ENCODE results near the gene PBX2. TPM values are rescaled to one million over a fixed set of nuclear protein-coding genes. Genes with fewer than 3 reads are reported as not detected.

Gene PBX2
- total and polyA plus RNA-seq, 4 donors, result 11.5 to 91.2 (median 65.0) TPM

DNA sequence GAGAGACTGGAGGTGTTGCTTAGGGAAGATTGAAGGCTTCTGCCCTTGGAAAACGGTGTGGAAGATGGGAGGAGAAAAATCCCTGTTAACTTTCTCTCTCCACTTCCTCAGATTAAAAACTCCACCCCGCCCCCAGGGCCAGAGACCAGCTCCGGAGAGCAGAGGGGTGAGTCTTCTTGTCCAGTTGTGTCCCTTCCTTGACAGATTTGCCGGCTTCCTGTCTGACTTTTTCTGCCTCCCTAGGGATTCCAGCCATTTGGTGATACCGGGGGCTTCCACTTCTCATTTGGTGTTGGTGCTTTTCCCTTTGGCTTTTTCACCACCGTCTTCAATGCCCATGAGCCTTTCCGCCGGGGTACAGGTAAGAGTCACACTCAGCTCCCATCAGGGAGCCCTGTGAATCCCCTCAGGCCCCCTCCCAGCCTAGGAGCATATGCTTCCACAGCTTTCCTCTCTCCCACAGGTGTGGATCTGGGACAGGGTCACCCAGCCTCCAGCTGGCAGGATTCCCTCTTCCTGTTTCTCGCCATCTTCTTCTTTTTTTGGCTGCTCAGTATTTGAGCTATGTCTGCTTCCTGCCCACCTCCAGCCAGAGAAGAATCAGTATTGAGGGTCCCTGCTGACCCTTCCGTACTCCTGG lies 10.1 kb downstream of the PBX2 start:
- ATAC-seq (ENCODE audit: low FRiP score), result no peak
- Histone ChIP-seq H3K9me3 (ENCODE audit: control insufficient read depth, low read length) (no peaks in the 10 kb centered on the region), H3K4me1 (ENCODE audit: control insufficient read depth in 1 of 2, insufficient read depth in 2 of 2, low read length in 2 of 2) (peaks cover 0 to 2% of the 10 kb centered on the region in 2 donors), H3K27ac (ENCODE audit: low read depth in 1 of 2, low read length in 2 of 2) (no peak overlapping the region), H3K4me3 (ENCODE audit: low read length in 2 of 2) (no peak overlapping the region), H3K36me3 (ENCODE audit: control insufficient read depth in 1 of 2, insufficient read depth in 2 of 2, low read length in 1 of 2) (no peaks in the 10 kb centered on the region), H3K27me3 (ENCODE audit: control insufficient read depth in 1 of 2, insufficient read depth in 2 of 2, low read length in 1 of 2) (no peaks in the 10 kb centered on the region)
- 73 to 81% methylated on average over 10 of the region's 10 CpGs for WGBS, 2 donors
- intact Hi-C loops (cut with DNase I), result loop anchor here in 1 of 2 donors (5.0 to 10.0 kb wide), 4 partner anchors 205 to 638 kb away; partner anchors contain the start of genes DDX39B, DXO and ZBTB12
- DNase-seq, result peak; percentile 41 to 69

GRCh38 chr6:32178547-32179440 lies 11.2 kb downstream of the PBX2 start:
- no peaks in the 10 kb centered on the region for H3K36me3 ChIP-seq (ENCODE audit: control insufficient read depth in 1 of 2, insufficient read depth in 2 of 2, low read length in 1 of 2)
- DNase-seq, result no peak
- peaks cover 0 to 2% of the 10 kb centered on the region in 2 donors for H3K4me1 ChIP-seq (ENCODE audit: control insufficient read depth in 1 of 2, insufficient read depth in 2 of 2, low read length in 2 of 2)
- no peaks in the 10 kb centered on the region for H3K9me3 ChIP-seq (ENCODE audit: control insufficient read depth, low read length)
- intact Hi-C loops (cut with DNase I), result loop anchor here in 1 of 2 donors (1.0 to 10.0 kb wide), 5 partner anchors 48 to 636 kb away; partner anchors contain the start of genes DDX39B, DXO, FKBPL and ZBTB12
- H3K4me3 ChIP-seq (ENCODE audit: low read length in 2 of 2), result peak overlapping the region; percentile 45 to 54
- H3K27me3 ChIP-seq (ENCODE audit: control insufficient read depth in 1 of 2, insufficient read depth in 2 of 2, low read length in 1 of 2), result no peaks in the 10 kb centered on the region
- 3 to 4% methylated on average over 24 of the region's 24 CpGs for WGBS, 2 donors
- no peak for ATAC-seq (ENCODE audit: low FRiP score)
- peak overlapping the region in 1 of 2 donors; percentile 49 for H3K27ac ChIP-seq (ENCODE audit: low read depth in 1 of 2, low read length in 2 of 2)

- Histone ChIP-seq H3K27ac (ENCODE audit: low read depth in 1 of 2, low read length in 2 of 2) (peak within 1 kb of the TSS; percentile 95), H3K27me3 (ENCODE audit: control insufficient read depth in 1 of 2, insufficient read depth in 2 of 2, low read length in 1 of 2) (no peaks in the 10 kb centered on the region), H3K4me3 (ENCODE audit: low read length in 2 of 2) (peak within 1 kb of the TSS; percentile 45 to 54), H3K36me3 (ENCODE audit: control insufficient read depth in 1 of 2, insufficient read depth in 2 of 2, low read length in 1 of 2) (no peaks in the 10 kb centered on the region), H3K9me3 (ENCODE audit: control insufficient read depth, low read length) (no peaks in the 10 kb centered on the region), H3K4me1 (ENCODE audit: control insufficient read depth in 1 of 2, insufficient read depth in 2 of 2, low read length in 2 of 2) (peaks cover 0 to 2% of the 10 kb centered on the region in 2 donors)
- intact Hi-C loops (cut with DNase I), result loop anchor here in 1 of 2 donors (1.0 to 10.0 kb wide), 6 partner anchors 23 to 636 kb away; partner anchors contain the start of genes DDX39B, DXO, FKBPL and PPT2
- ATAC-seq (ENCODE audit: low FRiP score) (peak; percentile 93), DNase-seq (peak; percentile 95 to 98)
- 0% methylated on average over 33 of the region's 33 CpGs for WGBS, 2 donors
Measured at GRCh38 chr6:32177788-32178546, 12.0 kb downstream of the PBX2 start, which contains the start of gene RNF5. Gene RNF5, plus strand, starts transcription at chr6:32178405. Its CDS starts 107 bp downstream, at chr6:32178512.

DNA sequence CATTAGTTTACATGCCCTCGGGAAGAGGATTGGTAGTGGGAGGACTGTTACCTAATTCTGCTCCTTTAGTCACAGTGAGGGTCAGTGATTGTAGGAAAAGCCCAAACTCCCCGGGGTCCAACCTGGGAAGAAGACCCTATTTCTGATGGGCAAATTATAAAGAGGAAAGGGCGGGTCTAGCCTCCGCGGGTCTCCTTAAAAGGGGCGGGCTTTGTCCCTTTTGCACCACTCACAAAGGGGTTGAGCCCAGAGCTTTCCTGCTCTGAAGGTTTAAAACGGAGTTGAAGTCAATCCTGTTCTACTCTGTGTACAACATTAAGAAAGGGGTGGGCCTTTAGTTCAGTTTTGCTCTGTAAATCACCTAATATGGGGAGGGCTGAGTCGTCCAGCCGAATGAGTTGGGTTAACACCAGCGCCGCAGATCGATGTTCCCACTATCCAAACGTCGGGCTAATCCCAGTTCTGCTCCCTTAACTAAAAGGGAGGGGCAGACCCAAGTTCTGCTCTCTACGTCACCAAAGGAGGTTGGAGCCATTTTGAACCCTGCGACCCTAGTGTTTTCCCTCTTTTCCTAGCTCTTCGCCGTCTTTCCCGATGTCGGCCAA lies 12.7 kb downstream of the PBX2 start:
- Histone ChIP-seq H3K27ac (ENCODE audit: low read depth in 1 of 2, low read length in 2 of 2) (peak overlapping the region; percentile 95), H3K4me3 (ENCODE audit: low read length in 2 of 2) (peak overlapping the region; percentile 44 to 45), H3K4me1 (ENCODE audit: control insufficient read depth in 1 of 2, insufficient read depth in 2 of 2, low read length in 2 of 2) (peaks cover 0 to 2% of the 10 kb centered on the region in 2 donors), H3K27me3 (ENCODE audit: control insufficient read depth in 1 of 2, insufficient read depth in 2 of 2, low read length in 1 of 2) (no peaks in the 10 kb centered on the region), H3K9me3 (ENCODE audit: control insufficient read depth, low read length) (no peaks in the 10 kb centered on the region), H3K36me3 (ENCODE audit: control insufficient read depth in 1 of 2, insufficient read depth in 2 of 2, low read length in 1 of 2) (no peaks in the 10 kb centered on the region)
- ATAC-seq (ENCODE audit: low FRiP score) (peak; percentile 45), DNase-seq (no peak)
- WGBS, 2 donors, result 0 to 1% methylated on average over 20 of the region's 20 CpGs
- intact Hi-C loops (cut with DNase I), result loop anchor here in 1 of 2 donors (2.0 to 10.0 kb wide), 5 partner anchors 22 to 635 kb away; partner anchors contain the start of genes DDX39B, DXO, PPT2 and ZBTB12

- Histone ChIP-seq H3K27me3 (ENCODE audit: control insufficient read depth in 1 of 2, insufficient read depth in 2 of 2, low read length in 1 of 2) (no peaks in the 10 kb centered on the region), H3K36me3 (ENCODE audit: control insufficient read depth in 1 of 2, insufficient read depth in 2 of 2, low read length in 1 of 2) (no peaks in the 10 kb centered on the region), H3K9me3 (ENCODE audit: control insufficient read depth, low read length) (no peaks in the 10 kb centered on the region), H3K27ac (ENCODE audit: low read depth in 1 of 2, low read length in 2 of 2) (peak overlapping the region; percentile 95), H3K4me1 (ENCODE audit: control insufficient read depth in 1 of 2, insufficient read depth in 2 of 2, low read length in 2 of 2) (peaks cover 0 to 2% of the 10 kb centered on the region in 2 donors), H3K4me3 (ENCODE audit: low read length in 2 of 2) (peak overlapping the region; percentile 44 to 45)
- intact Hi-C loops (cut with DNase I), result loop anchor here in 1 of 2 donors (2.0 to 10.0 kb wide), 5 partner anchors 22 to 634 kb away; partner anchors contain the start of genes DDX39B, DXO, PPT2 and ZBTB12
- no peak for ATAC-seq (ENCODE audit: low FRiP score)
- peak; percentile 17 to 32 for DNase-seq
- WGBS, 2 donors, result 5 to 11% methylated on average over 5 of the region's 5 CpGs
Measured at GRCh38 chr6:32176476-32177182, 13.4 kb downstream of the PBX2 start.

DNA sequence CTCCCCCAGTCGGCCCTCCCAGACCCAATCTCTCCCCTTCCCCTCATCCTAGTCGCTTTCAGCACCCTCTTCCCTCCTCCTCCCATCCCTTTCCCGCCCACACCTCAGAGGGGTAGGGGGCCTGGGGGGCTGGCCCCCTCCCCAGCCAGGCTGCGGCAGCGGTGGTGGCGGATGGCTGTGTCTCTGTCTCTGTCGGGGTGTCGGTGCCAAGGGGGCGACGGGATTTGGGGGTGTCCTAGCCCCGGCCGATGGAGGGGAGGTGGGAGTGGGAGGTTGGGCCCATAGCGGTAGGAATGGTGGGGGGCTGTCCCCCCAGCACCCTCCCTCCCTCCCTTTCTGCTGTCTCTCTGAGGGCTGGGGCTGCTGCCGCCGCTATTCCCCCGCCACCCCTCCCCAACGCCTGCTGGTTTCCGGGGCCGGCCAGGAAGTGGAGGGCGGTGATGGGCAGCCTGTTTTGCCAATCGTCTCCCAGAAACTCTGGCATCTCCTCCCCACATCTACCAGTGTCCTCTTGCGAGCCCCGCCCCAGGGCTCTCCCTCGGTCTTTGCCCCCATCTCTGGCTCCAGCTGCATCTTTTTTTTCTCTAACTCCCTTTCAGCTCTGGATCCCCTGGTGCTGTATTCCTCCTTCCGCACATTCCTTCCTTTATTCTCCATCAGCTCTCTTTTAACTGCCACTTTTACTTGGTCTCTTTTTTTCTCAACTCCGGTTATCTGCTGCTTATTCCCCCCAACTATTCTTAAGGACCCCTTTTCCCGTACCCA lies 14.1 kb downstream of the PBX2 start, which contains the start of gene AGPAT1:
Gene AGPAT1 (minus strand): TSS at position 374 of the 765 bp plus-strand sequence. CDS start 4,588 bp downstream, outside the sequence.
- intact Hi-C loops (cut with DNase I), result loop anchor here in 1 of 2 donors (2.0 to 10.0 kb wide), 5 partner anchors 21 to 634 kb away; partner anchors contain the start of genes DDX39B, DXO, PPT2 and ZBTB12
- peaks cover 0 to 2% of the 10 kb centered on the region in 2 donors for H3K4me1 ChIP-seq (ENCODE audit: control insufficient read depth in 1 of 2, insufficient read depth in 2 of 2, low read length in 2 of 2)
- H3K4me3 ChIP-seq (ENCODE audit: low read length in 2 of 2), result peak within 1 kb of the TSS; percentile 94 to 95
- WGBS, 2 donors, result 0 to 1% methylated on average over 19 to 27 of the region's 27 CpGs
- H3K27me3 ChIP-seq (ENCODE audit: control insufficient read depth in 1 of 2, insufficient read depth in 2 of 2, low read length in 1 of 2), result no peaks in the 10 kb centered on the region
- ATAC-seq (ENCODE audit: low FRiP score) (peak; percentile 84), DNase-seq (peak; percentile 98 to 99)
- H3K27ac ChIP-seq (ENCODE audit: low read depth in 1 of 2, low read length in 2 of 2), result peak within 1 kb of the TSS; percentile 95
- H3K36me3 ChIP-seq (ENCODE audit: control insufficient read depth in 1 of 2, insufficient read depth in 2 of 2, low read length in 1 of 2), result no peaks in the 10 kb centered on the region
- H3K9me3 ChIP-seq (ENCODE audit: control insufficient read depth, low read length), result no peaks in the 10 kb centered on the region

GRCh38 chr6:32175322-32175710 lies 14.7 kb downstream of the PBX2 start:
- no peaks in the 10 kb centered on the region for H3K36me3 ChIP-seq (ENCODE audit: control insufficient read depth in 1 of 2, insufficient read depth in 2 of 2, low read length in 1 of 2)
- WGBS, 2 donors, result 0 to 5% methylated on average over 2 of the region's 2 CpGs
- peak overlapping the region in 1 of 2 donors; percentile 68 for H3K27ac ChIP-seq (ENCODE audit: low read depth in 1 of 2, low read length in 2 of 2)
- intact Hi-C loops (cut with DNase I), result loop anchor here in 1 of 2 donors (5.0 to 10.0 kb wide), 4 partner anchors 201 to 633 kb away; partner anchors contain the start of genes DDX39B, DXO and ZBTB12
- peak overlapping the region; percentile 94 to 95 for H3K4me3 ChIP-seq (ENCODE audit: low read length in 2 of 2)
- H3K4me1 ChIP-seq (ENCODE audit: control insufficient read depth in 1 of 2, insufficient read depth in 2 of 2, low read length in 2 of 2), result peaks cover 0 to 2% of the 10 kb centered on the region in 2 donors
- DNase-seq, result peak in 1 of 2 donors; percentile 0
- no peaks in the 10 kb centered on the region for H3K9me3 ChIP-seq (ENCODE audit: control insufficient read depth, low read length)
- ATAC-seq (ENCODE audit: low FRiP score), result no peak
- H3K27me3 ChIP-seq (ENCODE audit: control insufficient read depth in 1 of 2, insufficient read depth in 2 of 2, low read length in 1 of 2), result no peaks in the 10 kb centered on the region

Data from aorta (tissue), 5 donors.